Fibroblast of skin of right biceps (primary cell): Measurements from ENCODE around the gene ACOT8.
"Not testable (repeated sequence)": the region's sequence is repeated elsewhere in the genome, so short reads cannot be mapped to it uniquely, and the experiment has no call there.

Experiments
- DNase-seq: peaks from one replicate; pipeline ENCODE4 v3.0.0-alpha.2; 2013

The ACOT8 gene

GRCh38 chr20:45826381-45827019 lies 30.7 kb downstream of the ACOT8 start:
- DNase-seq = no peak

GRCh38 chr20:45823949-45824835 lies 33.0 kb downstream of the ACOT8 start:
- peak; percentile 45 for DNase-seq

- peak; percentile 26 for DNase-seq
Measured at GRCh38 chr20:45822857-45823256, 34.3 kb downstream of the ACOT8 start.

- no peak for DNase-seq
Measured at GRCh38 chr20:45821947-45822346, 35.2 kb downstream of the ACOT8 start.

GRCh38 chr20:45819466-45819865 lies 37.7 kb downstream of the ACOT8 start:
- DNase-seq = no peak

- DNase-seq = no peak
Measured at GRCh38 chr20:45818239-45818638, 39.0 kb downstream of the ACOT8 start.

- peak; percentile 78 for DNase-seq
Measured at GRCh38 chr20:45817376-45818194, 39.6 kb downstream of the ACOT8 start.

- DNase-seq = no peak
Measured at GRCh38 chr20:45816951-45817350, 40.2 kb downstream of the ACOT8 start.

GRCh38 chr20:45814314-45814713 lies 42.9 kb downstream of the ACOT8 start:
- DNase-seq = no peak

- no peak for DNase-seq
Measured at GRCh38 chr20:45813489-45813888, 43.7 kb downstream of the ACOT8 start.

- no peak for DNase-seq
Measured at GRCh38 chr20:45813006-45813340, 44.2 kb downstream of the ACOT8 start.

- peak; percentile 100 for DNase-seq
Measured at GRCh38 chr20:45812157-45813005, 44.8 kb downstream of the ACOT8 start, which contains the start of gene UBE2C. UBE2C (plus strand) TSS chr20:45812644; CDS start chr20:45812696, 52 bp downstream.

- no peak for DNase-seq
Measured at GRCh38 chr20:45810191-45810970, 46.8 kb downstream of the ACOT8 start.

GRCh38 chr20:45801851-45802250 lies 55.3 kb downstream of the ACOT8 start:
- DNase-seq = no peak

GRCh38 chr20:45798935-45799642 lies 58.1 kb downstream of the ACOT8 start:
- peak; percentile 43 for DNase-seq

- DNase-seq = not testable (repeated sequence)
Measured at GRCh38 chr20:45797955-45798354, 59.2 kb downstream of the ACOT8 start.

- not testable (repeated sequence) for DNase-seq
Measured at GRCh38 chr20:45797510-45797909, 59.7 kb downstream of the ACOT8 start.

GRCh38 chr20:45796337-45797065 lies 60.7 kb downstream of the ACOT8 start:
- no peak for DNase-seq

GRCh38 chr20:45792317-45793118 lies 64.7 kb downstream of the ACOT8 start:
- DNase-seq = no peak
